ENCODE measurements around the gene FARP1.

DNA sequence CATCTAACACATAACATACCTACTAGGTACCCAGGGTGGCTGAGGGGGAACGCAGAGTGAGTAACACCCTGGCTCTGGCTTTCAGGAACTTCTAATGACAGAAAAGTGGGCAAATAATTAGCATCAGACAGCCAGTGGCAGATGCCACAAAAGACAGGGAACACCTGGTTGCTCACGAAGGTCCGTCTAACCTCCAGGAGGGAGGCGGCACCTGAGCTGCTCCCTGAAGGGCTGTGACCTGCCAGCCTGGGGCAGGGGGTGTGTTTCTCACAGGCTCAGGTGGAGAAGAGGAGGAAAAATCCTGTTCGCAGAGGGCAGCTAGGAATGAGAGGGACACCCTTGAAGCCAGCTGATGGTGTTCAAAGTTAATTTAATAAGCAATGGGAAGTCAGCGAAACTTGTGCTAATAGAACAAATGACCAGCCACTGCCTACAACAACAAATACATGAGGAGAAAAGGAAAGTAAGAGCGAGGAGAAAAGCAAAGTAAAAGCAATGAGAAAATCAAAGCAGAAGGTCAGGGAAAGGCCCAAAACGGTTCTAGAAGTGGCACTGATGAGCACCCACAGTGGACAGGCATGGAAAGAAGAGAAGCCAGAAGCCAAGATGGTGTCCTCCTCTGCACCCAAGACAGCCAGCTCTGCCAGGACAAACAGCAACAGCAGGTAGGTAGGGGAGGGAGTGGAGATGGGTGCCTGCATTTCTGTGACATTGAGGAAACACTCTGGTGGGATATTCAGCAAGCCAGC is 346.7 kb downstream of the FARP1 start:
- no peak for TF ChIP-seq BCL11A (IDR thresholded peaks at IDR 0.05; ENCODE audit: low read depth in 2 of 2, low read length in 2 of 2)
- no peak for TF ChIP-seq CTCF (IDR thresholded peaks at IDR 0.05; ENCODE audit: control extremely low read depth in 1 of 3, insufficient read depth in 1 of 3, low read depth in 1 of 3, low read length in 3 of 3)
- no peak for TF ChIP-seq BACH1 (IDR thresholded peaks at IDR 0.05; ENCODE audit: low read length)
- TF ChIP-seq JUND (IDR thresholded peaks at IDR 0.05; ENCODE audit: low read length), result no peak
- no peak for TF ChIP-seq EZH2 (IDR thresholded peaks at IDR 0.05; ENCODE audit: low read depth, low read length, severe bottlenecking)
- TF ChIP-seq, protein P1, sequence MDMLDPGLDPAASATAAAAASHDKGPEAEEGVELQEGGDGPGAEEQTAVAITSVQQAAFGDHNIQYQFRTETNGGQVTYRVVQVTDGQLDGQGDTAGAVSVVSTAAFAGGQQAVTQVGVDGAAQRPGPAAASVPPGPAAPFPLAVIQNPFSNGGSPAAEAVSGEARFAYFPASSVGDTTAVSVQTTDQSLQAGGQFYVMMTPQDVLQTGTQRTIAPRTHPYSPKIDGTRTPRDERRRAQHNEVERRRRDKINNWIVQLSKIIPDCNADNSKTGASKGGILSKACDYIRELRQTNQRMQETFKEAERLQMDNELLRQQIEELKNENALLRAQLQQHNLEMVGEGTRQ (IDR thresholded peaks at IDR 0.05; ENCODE audit: low read length), result no peak
- no peak for TF ChIP-seq TBP (IDR thresholded peaks at IDR 0.05; ENCODE audit: low read depth, low read length)
- TF ChIP-seq ZNF274 (IDR thresholded peaks at IDR 0.05; ENCODE audit: borderline replicate concordance, extremely low read depth, low read length), result no peak

All from H1 (cell line).